AG09309 (cell line): Measurements from ENCODE around the gene ANKRD44.

ENCODE experiments used
- DNase-seq: peaks from one replicate; pipeline ENCODE4 v3.0.0-alpha.2; 2010; ENCODE audit warnings: low read depth
- H3K4me3 ChIP-seq: 2 replicates; pipeline ENCODE4 v1.5.1; 2011; ENCODE audit warnings: mild to moderate bottlenecking, low read depth, low read length, moderate library complexity; ENCODE audit not compliant: control insufficient read depth
- CTCF ChIP-seq: IDR thresholded peaks from 2 replicates; pipeline ENCODE4 v1.5.1; 2011; ENCODE audit warnings: mild to moderate bottlenecking, low read depth, low read length, inconsistent platforms; ENCODE audit not compliant: insufficient read depth, control insufficient read depth; ENCODE audit errors: missing control alignments

ANKRD44 gene

GRCh38 chr2:197059477-197059876, 251.1 kb downstream of the ANKRD44 start:
- no peak for TF ChIP-seq CTCF
- DNase-seq, result no peak
- no peak overlapping the region for H3K4me3 ChIP-seq

GRCh38 chr2:197058777-197059300, 251.7 kb downstream of the ANKRD44 start:
- no peak for DNase-seq
- no peak for TF ChIP-seq CTCF
- H3K4me3 ChIP-seq, result no peak overlapping the region

GRCh38 chr2:197057959-197058358, 252.6 kb downstream of the ANKRD44 start:
- DNase-seq, result no peak
- no peak for TF ChIP-seq CTCF

GRCh38 chr2:197055045-197055444, 255.5 kb downstream of the ANKRD44 start:
- TF ChIP-seq CTCF, result no peak
- DNase-seq, result no peak
- H3K4me3 ChIP-seq, result no peak overlapping the region

More at GRCh38 chr2:197057959-197058358, 252.6 kb downstream of the ANKRD44 start:
- H3K4me3 ChIP-seq, result no peak overlapping the region

GRCh38 chr2:197054437-197054836, 256.1 kb downstream of the ANKRD44 start:
- DNase-seq, result no peak
- H3K4me3 ChIP-seq, result no peak overlapping the region
- no peak for TF ChIP-seq CTCF

- TF ChIP-seq CTCF, result no peak
- H3K4me3 ChIP-seq, result no peak overlapping the region
- no peak for DNase-seq
These were observed 258.2 kb downstream of the ANKRD44 start for GRCh38 chr2:197052356-197052755.

- H3K4me3 ChIP-seq, result no peak overlapping the region
- no peak for DNase-seq
- TF ChIP-seq CTCF, result no peak
These were observed 265.5 kb downstream of the ANKRD44 start for GRCh38 chr2:197045115-197045514.
